ENCODE results near the gene EPHB2.

- TF ChIP-seq TAF1 (IDR thresholded peaks at IDR 0.05; ENCODE audit: low read depth, low read length) (no peak), POLR2A (IDR thresholded peaks at IDR 0.05; ENCODE audit: low read depth, low read length) (no peak), POLR2AphosphoS5 (IDR thresholded peaks at IDR 0.05; ENCODE audit: low read depth, low read length) (no peak)
Measured at GRCh38 chr1:22829309-22829989, 118.8 kb downstream of the EPHB2 start.
